Subcutaneous adipose tissue (tissue), 4 donors: Measurements from ENCODE around the gene DET1. TPM values are rescaled to one million over a fixed set of nuclear protein-coding genes. Genes with fewer than 3 reads are reported as not detected.

ENCODE experiments used
- total RNA-seq, 4 donors: library from RNA; depleted of rRNA; stranded (reverse); fragments of >200 nt; gene quantifications; one replicate each; pipeline ENCODE4 v1.1.0, GENCODE V29; 2016
- TF ChIP-seq, protein P1 (sequence below): fragments of 450-650 bp; IDR thresholded peaks from one replicate; pipeline ENCODE4 v1.5.1; 2016; ENCODE audit warnings: low read depth, mild to moderate bottlenecking, control low read depth, antibody characterized with exemption, moderate library complexity

Gene DET1
- total RNA-seq, 4 donors from 2014 or later = 6.5 to 10.5 (median 7.0) TPM

GRCh38 chr15:88498996-88499395, 47.5 kb downstream of the DET1 start:
- TF ChIP-seq, protein P1, sequence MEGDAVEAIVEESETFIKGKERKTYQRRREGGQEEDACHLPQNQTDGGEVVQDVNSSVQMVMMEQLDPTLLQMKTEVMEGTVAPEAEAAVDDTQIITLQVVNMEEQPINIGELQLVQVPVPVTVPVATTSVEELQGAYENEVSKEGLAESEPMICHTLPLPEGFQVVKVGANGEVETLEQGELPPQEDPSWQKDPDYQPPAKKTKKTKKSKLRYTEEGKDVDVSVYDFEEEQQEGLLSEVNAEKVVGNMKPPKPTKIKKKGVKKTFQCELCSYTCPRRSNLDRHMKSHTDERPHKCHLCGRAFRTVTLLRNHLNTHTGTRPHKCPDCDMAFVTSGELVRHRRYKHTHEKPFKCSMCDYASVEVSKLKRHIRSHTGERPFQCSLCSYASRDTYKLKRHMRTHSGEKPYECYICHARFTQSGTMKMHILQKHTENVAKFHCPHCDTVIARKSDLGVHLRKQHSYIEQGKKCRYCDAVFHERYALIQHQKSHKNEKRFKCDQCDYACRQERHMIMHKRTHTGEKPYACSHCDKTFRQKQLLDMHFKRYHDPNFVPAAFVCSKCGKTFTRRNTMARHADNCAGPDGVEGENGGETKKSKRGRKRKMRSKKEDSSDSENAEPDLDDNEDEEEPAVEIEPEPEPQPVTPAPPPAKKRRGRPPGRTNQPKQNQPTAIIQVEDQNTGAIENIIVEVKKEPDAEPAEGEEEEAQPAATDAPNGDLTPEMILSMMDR = no peak

- TF ChIP-seq, protein P1 = no peak
These were observed 49.2 kb downstream of the DET1 start for GRCh38 chr15:88497109-88497765.

DNA sequence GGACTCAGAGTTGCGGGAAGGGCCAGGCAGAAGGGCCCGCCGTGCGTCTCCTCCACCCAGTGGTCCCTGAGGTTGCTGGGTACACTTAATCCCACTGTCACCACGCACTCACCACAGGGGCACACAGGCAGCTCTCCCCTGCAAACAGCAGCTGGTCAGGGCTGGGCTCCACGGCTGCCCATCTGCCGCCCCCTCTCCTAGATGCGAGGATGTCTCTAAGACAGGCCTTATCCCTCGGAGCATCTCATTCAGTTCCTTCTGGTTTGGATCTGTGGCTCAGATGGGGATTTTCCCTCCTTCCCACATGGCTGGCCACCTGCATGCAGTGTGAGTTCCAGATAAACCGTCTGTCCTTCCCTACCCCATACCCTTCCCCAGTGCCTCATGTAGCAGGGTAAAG, 52.6 kb downstream of the DET1 start:
- TF ChIP-seq, protein P1 = no peak

DNA sequence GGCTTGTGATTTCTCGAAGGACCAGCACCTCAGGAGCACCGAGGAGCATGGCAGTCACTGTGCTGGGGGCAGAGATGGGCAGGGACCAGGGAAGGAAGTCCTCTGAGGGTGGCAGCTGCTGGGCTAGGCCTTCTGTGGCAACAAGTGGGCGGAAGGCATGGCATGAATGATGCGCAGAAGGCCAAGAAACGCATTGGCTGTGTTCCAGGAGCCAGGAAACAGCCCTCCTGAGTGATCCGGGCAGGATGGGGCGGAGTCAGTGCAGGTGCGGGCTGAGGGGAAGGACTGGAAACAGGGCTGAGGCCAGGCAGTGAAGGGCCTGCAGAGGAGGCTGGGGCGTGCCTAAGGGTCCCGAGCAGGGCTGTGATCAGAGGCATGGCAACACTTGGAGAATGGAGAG, 55.3 kb downstream of the DET1 start:
- TF ChIP-seq, protein P1 = no peak

DNA sequence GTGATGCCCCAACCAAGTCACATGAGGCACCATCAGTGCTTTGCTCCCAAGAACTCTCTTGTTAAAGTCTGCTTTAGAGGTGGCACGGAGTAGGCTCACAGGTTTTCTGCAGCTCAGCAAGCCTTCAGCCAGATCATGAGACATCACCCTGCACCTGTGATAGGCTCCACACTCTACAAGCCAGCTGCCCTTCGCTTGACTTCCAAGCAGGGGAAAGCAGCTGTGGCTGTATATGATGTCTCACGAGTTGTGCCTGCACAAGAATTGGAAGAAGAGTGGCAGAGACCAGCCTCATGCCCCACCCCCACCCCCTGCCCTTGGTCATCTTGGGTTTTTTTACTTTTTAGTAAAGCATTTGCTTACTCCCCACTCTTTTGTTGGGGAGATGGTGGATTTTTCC, 56.4 kb downstream of the DET1 start:
- TF ChIP-seq, protein P1 = no peak

DNA sequence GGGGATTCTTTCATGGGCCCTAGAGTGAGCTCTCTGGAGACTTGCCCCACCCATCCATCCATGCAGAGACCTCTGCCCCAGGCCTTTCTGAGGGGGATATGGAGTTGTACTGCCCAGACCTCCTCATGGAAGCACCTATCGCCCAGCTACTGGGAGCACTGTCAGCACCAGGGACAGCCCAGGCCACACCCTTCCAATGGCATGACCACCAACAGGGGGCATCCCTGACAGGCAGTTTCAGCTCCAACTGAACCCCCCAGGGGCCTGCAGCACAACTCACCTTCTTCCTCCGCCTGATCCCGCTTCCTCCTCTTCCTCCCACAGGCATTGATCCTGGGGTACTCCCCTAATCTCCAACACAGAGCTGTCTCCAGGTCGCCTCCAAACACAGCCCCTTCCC, 57.2 kb downstream of the DET1 start:
- TF ChIP-seq, protein P1 = no peak

GRCh38 chr15:88487796-88488523, 58.5 kb downstream of the DET1 start:
- TF ChIP-seq, protein P1 = no peak
